Limb (tissue), 2 donors: Measurements from ENCODE around the gene TGFBR3.
A peak's percentile ranks its signal among the peaks of the same experiment; 100 is the strongest.

Source experiments
- DNase-seq, 2 donors: peaks; one replicate each; pipeline ENCODE4 v3.0.0-alpha.2; 2016; ENCODE audit errors: extremely low spot score in 2 of 2

TGFBR3 gene

GRCh38 chr1:91803847-91804545, 82.0 kb downstream of the TGFBR3 start:
- no peak for DNase-seq

GRCh38 chr1:91803123-91803522, 82.8 kb downstream of the TGFBR3 start:
- no peak for DNase-seq

GRCh38 chr1:91801496-91802115, 84.3 kb downstream of the TGFBR3 start:
- DNase-seq = no peak

GRCh38 chr1:91799863-91800262, 86.1 kb downstream of the TGFBR3 start:
- DNase-seq = no peak

GRCh38 chr1:91799159-91799558, 86.8 kb downstream of the TGFBR3 start:
- DNase-seq = no peak

GRCh38 chr1:91798740-91799139, 87.2 kb downstream of the TGFBR3 start:
- DNase-seq = no peak

- DNase-seq = no peak
These were observed 87.7 kb downstream of the TGFBR3 start for GRCh38 chr1:91798241-91798648.

- peak in 1 of 2 donors; percentile 7 for DNase-seq
These were observed 88.8 kb downstream of the TGFBR3 start for GRCh38 chr1:91797164-91797563.

GRCh38 chr1:91796390-91796654, 89.6 kb downstream of the TGFBR3 start:
- DNase-seq = peak in 1 of 2 donors; percentile 2

- peak; percentile 22 to 81 for DNase-seq
These were observed 90.2 kb downstream of the TGFBR3 start for GRCh38 chr1:91795591-91796389.

- no peak for DNase-seq
These were observed 92.1 kb downstream of the TGFBR3 start for GRCh38 chr1:91793877-91794276.

- no peak for DNase-seq
These were observed 92.8 kb downstream of the TGFBR3 start for GRCh38 chr1:91793189-91793588.

GRCh38 chr1:91792489-91793071, 93.4 kb downstream of the TGFBR3 start:
- DNase-seq = peak in 1 of 2 donors; percentile 28

- DNase-seq = peak in 1 of 2 donors; percentile 21
These were observed 94.1 kb downstream of the TGFBR3 start for GRCh38 chr1:91791691-91792488.

- no peak for DNase-seq
These were observed 94.8 kb downstream of the TGFBR3 start for GRCh38 chr1:91791103-91791502.

- no peak for DNase-seq
These were observed 95.6 kb downstream of the TGFBR3 start for GRCh38 chr1:91790392-91790791.

- no peak for DNase-seq
These were observed 96.5 kb downstream of the TGFBR3 start for GRCh38 chr1:91789273-91789997.

- no peak for DNase-seq
These were observed 98.0 kb downstream of the TGFBR3 start for GRCh38 chr1:91787919-91788318.

GRCh38 chr1:91784616-91785015, 101.3 kb downstream of the TGFBR3 start:
- DNase-seq = no peak

GRCh38 chr1:91784191-91784590, 101.8 kb downstream of the TGFBR3 start:
- DNase-seq = no peak
